ENCODE results near the gene GRIP2. TPM values are rescaled to one million over a fixed set of nuclear protein-coding genes. Genes with fewer than 3 reads are reported as not detected.

Gene GRIP2
- total and polyA plus RNA-seq, 10 donors, result 0.15 to 3.7 (median 1.2) TPM

GRCh38 chr3:14478956-14479550 is 61.1 kb downstream of the GRIP2 start:
- peak; percentile 21 for DNase-seq
- intact Hi-C loops (cut with DNase I; ENCODE audit: low total_unique reads), result no loop called here
- 78 to 93% (median 91%) methylated on average over 8 of the region's 8 CpGs for WGBS, 5 donors

GRCh38 chr3:14477311-14477935 is 62.7 kb downstream of the GRIP2 start:
- peak; percentile 40 for DNase-seq
- intact Hi-C loops (cut with DNase I; ENCODE audit: low total_unique reads), result no loop called here

More at GRCh38 chr3:14478956-14479550, 61.1 kb downstream of the GRIP2 start:
- Histone ChIP-seq H3K4me1 (peaks cover 0 to 67% (median 21%) of the 10 kb centered on the region in 6 donors), H3K27me3 (replicated peaks in 1 of 7) (no peaks in the 10 kb centered on the region), H3K9me3 (no peaks in the 10 kb centered on the region), H3K4me3 (no peak overlapping the region), H3K36me3 (peaks cover 3 to 100% (median 94%) of the 10 kb centered on the region in 6 donors), H3K27ac (no peak overlapping the region)
- TF ChIP-seq, protein P1, sequence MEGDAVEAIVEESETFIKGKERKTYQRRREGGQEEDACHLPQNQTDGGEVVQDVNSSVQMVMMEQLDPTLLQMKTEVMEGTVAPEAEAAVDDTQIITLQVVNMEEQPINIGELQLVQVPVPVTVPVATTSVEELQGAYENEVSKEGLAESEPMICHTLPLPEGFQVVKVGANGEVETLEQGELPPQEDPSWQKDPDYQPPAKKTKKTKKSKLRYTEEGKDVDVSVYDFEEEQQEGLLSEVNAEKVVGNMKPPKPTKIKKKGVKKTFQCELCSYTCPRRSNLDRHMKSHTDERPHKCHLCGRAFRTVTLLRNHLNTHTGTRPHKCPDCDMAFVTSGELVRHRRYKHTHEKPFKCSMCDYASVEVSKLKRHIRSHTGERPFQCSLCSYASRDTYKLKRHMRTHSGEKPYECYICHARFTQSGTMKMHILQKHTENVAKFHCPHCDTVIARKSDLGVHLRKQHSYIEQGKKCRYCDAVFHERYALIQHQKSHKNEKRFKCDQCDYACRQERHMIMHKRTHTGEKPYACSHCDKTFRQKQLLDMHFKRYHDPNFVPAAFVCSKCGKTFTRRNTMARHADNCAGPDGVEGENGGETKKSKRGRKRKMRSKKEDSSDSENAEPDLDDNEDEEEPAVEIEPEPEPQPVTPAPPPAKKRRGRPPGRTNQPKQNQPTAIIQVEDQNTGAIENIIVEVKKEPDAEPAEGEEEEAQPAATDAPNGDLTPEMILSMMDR (IDR thresholded peaks at IDR 0.05 in 8 of 11, conservative IDR thresholded peaks at IDR 0.05 in 3 of 11), result no peak
- TF ChIP-seq POLR2A (IDR thresholded peaks at IDR 0.05) (no peak), POLR2AphosphoS5 (IDR thresholded peaks at IDR 0.05) (no peak)

GRCh38 chr3:14476583-14477265 is 63.4 kb downstream of the GRIP2 start:
- peak; percentile 63 for DNase-seq
- H3K4me1 ChIP-seq, result peaks cover 0 to 66% (median 18%) of the 10 kb centered on the region in 6 donors
- H3K4me3 ChIP-seq, result no peak overlapping the region
- H3K9me3 ChIP-seq, result no peaks in the 10 kb centered on the region
- H3K36me3 ChIP-seq, result peaks cover 7 to 100% (median 95%) of the 10 kb centered on the region in 6 donors
- intact Hi-C loops (cut with DNase I; ENCODE audit: low total_unique reads), result no loop called here
- H3K27me3 ChIP-seq (replicated peaks in 1 of 7), result no peaks in the 10 kb centered on the region
- TF ChIP-seq POLR2A (IDR thresholded peaks at IDR 0.05), result no peak
- TF ChIP-seq POLR2AphosphoS5 (IDR thresholded peaks at IDR 0.05), result peak in 1 of 3 donors; percentile 50
- WGBS, 5 donors, result 95 to 97% (median 96%) methylated on average over 13 of the region's 13 CpGs
- no peak overlapping the region for H3K27ac ChIP-seq

More at GRCh38 chr3:14477311-14477935, 62.7 kb downstream of the GRIP2 start:
- no peak overlapping the region for H3K4me3 ChIP-seq
- no peaks in the 10 kb centered on the region for H3K27me3 ChIP-seq (replicated peaks in 1 of 7)
- 91 to 97% (median 94%) methylated on average over 10 to 11 of the region's 11 CpGs for WGBS, 5 donors
- no peaks in the 10 kb centered on the region for H3K9me3 ChIP-seq
- peaks cover 7 to 100% (median 95%) of the 10 kb centered on the region in 6 donors for H3K36me3 ChIP-seq
- peaks cover 0 to 70% (median 25%) of the 10 kb centered on the region in 6 donors for H3K4me1 ChIP-seq
- TF ChIP-seq, protein P1 (IDR thresholded peaks at IDR 0.05 in 8 of 11, conservative IDR thresholded peaks at IDR 0.05 in 3 of 11), result no peak
- peak in 1 of 3 donors; percentile 25 for TF ChIP-seq POLR2AphosphoS5 (IDR thresholded peaks at IDR 0.05)
- H3K27ac ChIP-seq, result no peak overlapping the region

DNA sequence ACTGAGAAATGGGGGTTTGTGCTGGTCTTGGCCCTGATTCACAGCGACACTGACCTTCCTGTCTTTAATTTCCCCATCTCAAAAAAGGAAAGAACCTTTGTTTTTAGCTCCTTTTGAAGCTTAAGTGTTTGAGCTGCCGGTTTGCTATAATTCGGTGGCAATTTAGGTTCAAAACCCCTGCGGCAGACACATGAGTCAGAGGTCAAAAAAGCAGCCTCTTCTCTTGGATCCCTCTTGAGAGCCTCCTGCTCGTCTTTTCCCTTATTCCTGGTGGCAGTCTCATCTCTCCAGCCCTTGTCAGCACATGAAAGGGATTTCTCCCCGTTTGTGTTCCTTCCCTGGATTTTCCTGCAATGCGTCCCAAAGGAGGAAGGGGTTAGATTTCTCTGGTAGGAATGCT is 64.5 kb downstream of the GRIP2 start:
- TF ChIP-seq, protein P1 (IDR thresholded peaks at IDR 0.05 in 8 of 11, conservative IDR thresholded peaks at IDR 0.05 in 3 of 11), result no peak
- TF ChIP-seq POLR2AphosphoS5 (IDR thresholded peaks at IDR 0.05) (no peak), POLR2A (IDR thresholded peaks at IDR 0.05) (no peak)
- Histone ChIP-seq H3K4me3 (no peak overlapping the region), H3K9me3 (no peaks in the 10 kb centered on the region), H3K36me3 (peaks cover 6 to 100% (median 93%) of the 10 kb centered on the region in 6 donors), H3K27me3 (replicated peaks in 1 of 7) (no peaks in the 10 kb centered on the region), H3K4me1 (peaks cover 0 to 61% (median 13%) of the 10 kb centered on the region in 6 donors), H3K27ac (no peak overlapping the region)
- 59 to 88% (median 79%) methylated on average over 7 of the region's 7 CpGs for WGBS, 5 donors
- intact Hi-C loops (cut with DNase I; ENCODE audit: low total_unique reads), result no loop called here
- DNase-seq, result no peak

Data from spleen (tissue), 11 donors.